CD4-positive, alpha-beta T cell (primary cell): Measurements from ENCODE around the gene MTF2. TPM values are rescaled to one million over a fixed set of nuclear protein-coding genes. Genes with fewer than 3 reads are reported as not detected.
"Not testable (repeated sequence)": the region's sequence is repeated elsewhere in the genome, so short reads cannot be mapped to it uniquely, and the experiment has no call there.

Source experiments
- ATAC-seq: fragments of 200-7000 bp; cut with Tn5 transposase; one replicate; pipeline ENCODE4 v1.10.0; 2022; ENCODE audit warnings: mild to moderate bottlenecking; ENCODE audit not compliant: poor library complexity
- CTCF ChIA-PET: fragments of 350-600 bp; sonication (Branson Sonifier 250); formaldehyde crosslinking; loops from one replicate; lab custom pipeline; 2021; ENCODE audit warnings: antibody characterized with exemption, inconsistent platforms; lab: Charles Lee
- POLR2A ChIA-PET: fragments of 350-600 bp; sonication (Branson Sonifier 250); formaldehyde crosslinking; loops from one replicate; lab custom pipeline; 2021; ENCODE audit warnings: antibody characterized with exemption, inconsistent platforms; lab: Charles Lee
- DNase-seq, 14 experiments: peaks; one replicate each; pipeline ENCODE4 v3.0.0-alpha.2; 2013 to 2020; ENCODE audit warnings: mixed read lengths in 2 of 14
- H3K27ac ChIP-seq, 2 donors: one replicate each; pipeline versions ENCODE4 v1.5.1 to v1.7.0; 2013; ENCODE audit warnings: low read length in 2 of 2, low read depth in 1 of 2, mild to moderate bottlenecking in 1 of 2
- H3K27me3 ChIP-seq, 2 experiments: 1 replicate in 1 of 2; 2 replicates in 1 of 2; pipeline versions ENCODE4 v1.6.1 to v1.7.0; 2013; ENCODE audit warnings: low read length in 2 of 2, control low read depth in 1 of 2, mild to moderate bottlenecking in 1 of 2, moderate library complexity in 1 of 2; ENCODE audit not compliant: insufficient read depth in 2 of 2, control insufficient read depth in 1 of 2
- H3K36me3 ChIP-seq: one replicate; pipeline ENCODE4 v1.6.1; 2013; ENCODE audit warnings: low read length, control low read depth; ENCODE audit not compliant: insufficient read depth
- H3K4me1 ChIP-seq: one replicate; pipeline ENCODE4 v1.6.1; 2013; ENCODE audit warnings: low read length, control low read depth; ENCODE audit not compliant: insufficient read depth
- H3K4me3 ChIP-seq: one replicate; pipeline ENCODE4 v1.5.1; 2013; ENCODE audit warnings: mild to moderate bottlenecking, low read length, moderate library complexity
- H3K9me3 ChIP-seq, 2 experiments: 1 replicate in 1 of 2; 2 replicates in 1 of 2; pipeline versions ENCODE4 v1.6.1 to v1.7.0; 2013; ENCODE audit warnings: low read length in 2 of 2, mild to moderate bottlenecking in 2 of 2, control low read depth in 1 of 2, moderate library complexity in 1 of 2; ENCODE audit not compliant: control insufficient read depth in 1 of 2, insufficient read depth in 1 of 2
- H3K27ac Mint-ChIP-seq: one replicate; pipeline ENCODE4 v1.8.0; 2020; ENCODE audit warnings: mixed read lengths
- H3K27me3 Mint-ChIP-seq: one replicate; pipeline ENCODE4 v1.8.0; 2021; ENCODE audit warnings: mixed read lengths
- H3K36me3 Mint-ChIP-seq: one replicate; pipeline ENCODE4 v1.8.0; 2021; ENCODE audit warnings: low read depth, mixed read lengths
- H3K4me1 Mint-ChIP-seq: one replicate; pipeline ENCODE4 v1.8.0; 2021; ENCODE audit warnings: low read depth, mixed read lengths
- H3K4me3 Mint-ChIP-seq: one replicate; pipeline ENCODE4 v1.8.0; 2020; ENCODE audit warnings: mild to moderate bottlenecking, mixed read lengths
- H3K9me3 Mint-ChIP-seq: one replicate; pipeline ENCODE4 v1.8.0; 2020; ENCODE audit warnings: mixed read lengths
- intact Hi-C, 2 experiments: fragments of 100-400 bp; cut with DNase I in 1 of 2; cut with micrococcal nuclease in 1 of 2; formaldehyde crosslinking; loops; one replicate each; pipeline versions ENCODE4 v1.15.1 to v1.9.0; 2023 to 2025; cut with DNase I, micrococcal nuclease
- polyA plus RNA-seq, 2 donors: library from polyadenylated mRNA; unstranded; fragments of 120-200 nt; gene quantifications; one replicate each; pipeline ENCODE4 v1.2.1, GENCODE V29; 2013
- total RNA-seq, 174 experiments: library from RNA in 2 of 174; stranded (reverse) in 2 of 174; gene quantifications; one replicate each; pipeline ENCODE4 v1.2.3 and lab custom pipeline; 2021 to 2026
- TF ChIP-seq, protein P1 (sequence below): fragments of 200-600 bp; IDR thresholded peaks from one replicate; pipeline ENCODE4 v1.8.0; 2022; ENCODE audit warnings: antibody characterized with exemption, mild to moderate bottlenecking

The MTF2 gene
- total RNA-seq (10 to 100 TPM; 37.9 to 39.3 TPM), total RNA-seq (lab: John Stamatoyannopoulos, UW) (47.4 to 105 (median 73.3) reads per million in 172 experiments)
- 26.1 TPM for polyA plus RNA-seq (2013, experiment 1 of 2)
- 32.3 TPM for polyA plus RNA-seq (2013, experiment 2 of 2)

DNA sequence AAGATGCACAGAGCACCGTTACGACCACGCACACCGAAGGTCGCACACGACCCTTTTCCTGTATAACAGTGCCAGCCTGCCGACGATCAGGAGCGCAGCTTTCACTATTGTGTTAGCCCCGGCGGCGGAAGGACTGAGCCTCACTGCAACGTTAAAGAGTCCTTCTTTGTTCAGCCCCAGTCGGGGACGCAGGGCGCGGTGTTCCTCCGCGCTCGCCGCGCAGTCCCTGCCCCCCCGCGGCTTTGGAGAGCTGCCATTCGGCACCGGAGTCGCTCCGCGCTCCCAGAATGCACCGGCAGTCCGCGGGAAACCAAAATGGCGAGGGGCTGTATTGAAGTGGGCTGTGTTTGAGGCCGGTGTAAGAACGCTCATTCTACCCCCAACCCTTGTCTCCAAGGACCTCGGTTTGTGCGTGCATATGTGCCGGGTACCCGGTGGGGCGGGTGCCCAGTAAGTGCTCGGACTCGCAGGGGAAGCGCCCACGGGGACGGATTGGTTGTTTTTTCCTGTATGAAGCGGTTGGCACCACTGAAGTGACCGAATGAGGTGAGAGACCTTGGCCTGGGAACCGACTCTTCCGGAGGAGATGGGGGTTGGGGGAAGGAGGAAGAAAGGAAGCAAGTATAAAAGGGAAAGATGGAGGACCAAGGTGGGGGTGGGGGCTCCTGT, at the start of gene MTF2:
TSS of gene MTF2 (plus strand) at position 298 of the 669 bp plus-strand sequence. CDS start at position 542, 244 bp downstream.
- no peaks in the 10 kb centered on the region for H3K9me3 ChIP-seq
- peaks cover 7% of the 10 kb centered on the region for H3K36me3 ChIP-seq
- Mint-ChIP-seq H3K4me3 (peak within 1 kb of the TSS; percentile 99), H3K36me3 (peaks cover 38% of the 10 kb centered on the region), H3K4me1 (peaks cover 61% of the 10 kb centered on the region), H3K27me3 (no peaks in the 10 kb centered on the region), H3K27ac (peak within 1 kb of the TSS; percentile 96), H3K9me3 (no peaks in the 10 kb centered on the region)
- ChIA-PET POLR2A (interaction anchor here (0.6 to 3.9 kb wide), 31 partner anchors 9 to 1886 kb away, joined by 3 to 42 read pairs (median 5); partner anchors contain the start of genes DIPK1A, DNTTIP2, DR1 and RPL5), CTCF (interaction anchor here (0.8 to 2.3 kb wide), 7 partner anchors 10 to 765 kb away, joined by 3 to 9 read pairs (median 4); partner anchors contain the start of gene RPL5)
- H3K4me3 ChIP-seq = peak within 1 kb of the TSS; percentile 86
- H3K4me1 ChIP-seq = peaks cover 17% of the 10 kb centered on the region
- intact Hi-C loops = loop anchor here (2.0 to 10.0 kb wide), 7 partner anchors 36 to 766 kb away; partner anchors contain the start of genes CCDC18 (in 2 of the 2), TMED5 (in 2 of the 2), DIPK1A (in 1 of the 2) and DR1 (in 1 of the 2)
- peak within 1 kb of the TSS; percentile 81 to 82 for H3K27ac ChIP-seq
- no peaks in the 10 kb centered on the region for H3K27me3 ChIP-seq
- DNase-seq = peak; percentile 87 to 96 (median 92)
- TF ChIP-seq, protein P1, sequence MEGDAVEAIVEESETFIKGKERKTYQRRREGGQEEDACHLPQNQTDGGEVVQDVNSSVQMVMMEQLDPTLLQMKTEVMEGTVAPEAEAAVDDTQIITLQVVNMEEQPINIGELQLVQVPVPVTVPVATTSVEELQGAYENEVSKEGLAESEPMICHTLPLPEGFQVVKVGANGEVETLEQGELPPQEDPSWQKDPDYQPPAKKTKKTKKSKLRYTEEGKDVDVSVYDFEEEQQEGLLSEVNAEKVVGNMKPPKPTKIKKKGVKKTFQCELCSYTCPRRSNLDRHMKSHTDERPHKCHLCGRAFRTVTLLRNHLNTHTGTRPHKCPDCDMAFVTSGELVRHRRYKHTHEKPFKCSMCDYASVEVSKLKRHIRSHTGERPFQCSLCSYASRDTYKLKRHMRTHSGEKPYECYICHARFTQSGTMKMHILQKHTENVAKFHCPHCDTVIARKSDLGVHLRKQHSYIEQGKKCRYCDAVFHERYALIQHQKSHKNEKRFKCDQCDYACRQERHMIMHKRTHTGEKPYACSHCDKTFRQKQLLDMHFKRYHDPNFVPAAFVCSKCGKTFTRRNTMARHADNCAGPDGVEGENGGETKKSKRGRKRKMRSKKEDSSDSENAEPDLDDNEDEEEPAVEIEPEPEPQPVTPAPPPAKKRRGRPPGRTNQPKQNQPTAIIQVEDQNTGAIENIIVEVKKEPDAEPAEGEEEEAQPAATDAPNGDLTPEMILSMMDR = no peak
- peak; percentile 85 for ATAC-seq

DNA sequence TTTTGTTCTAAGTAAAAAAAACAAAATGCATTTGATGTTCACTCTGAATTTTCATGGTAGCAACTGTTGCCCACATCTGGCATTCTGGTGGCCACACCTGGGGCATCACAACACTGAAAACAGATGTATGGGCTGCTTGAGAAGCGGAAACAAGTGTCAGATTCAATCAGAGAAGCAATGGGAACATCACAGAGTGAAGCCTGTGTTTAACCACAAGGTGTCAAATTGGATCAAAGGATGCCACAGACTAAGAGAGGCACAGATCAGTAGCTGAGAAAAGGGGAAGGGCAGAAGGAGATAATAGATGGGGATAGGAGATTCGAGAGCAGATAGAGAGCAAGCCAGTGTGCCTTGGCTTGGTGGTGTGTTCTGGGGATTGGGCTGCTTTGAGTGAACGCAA, 49.8 kb upstream of the MTF2 start:
- no peaks in the 10 kb centered on the region for H3K9me3 ChIP-seq
- H3K27ac Mint-ChIP-seq = peak overlapping the region; percentile 18
- no peaks in the 10 kb centered on the region for H3K27me3 ChIP-seq
- no peaks in the 10 kb centered on the region for H3K36me3 Mint-ChIP-seq
- peaks cover 18% of the 10 kb centered on the region for H3K4me1 ChIP-seq
- ATAC-seq = peak; percentile 92
- H3K27ac ChIP-seq = peak overlapping the region in 1 of 2 donors; percentile 32
- H3K4me3 ChIP-seq = no peak overlapping the region
- intact Hi-C loops = loop anchor here (1.0 to 10.0 kb wide), 3 partner anchors 13 to 785 kb away; partner anchors contain the start of gene MTF2 (in 1 of the 2)
- no peaks in the 10 kb centered on the region for H3K27me3 Mint-ChIP-seq
- no peaks in the 10 kb centered on the region for H3K9me3 Mint-ChIP-seq
- peak in 10 of 14 experiments; percentile 9 to 80 (median 36) for DNase-seq
- H3K4me3 Mint-ChIP-seq = peak overlapping the region; percentile 1
- TF ChIP-seq, protein P1 = no peak
- no peaks in the 10 kb centered on the region for H3K36me3 ChIP-seq
- H3K4me1 Mint-ChIP-seq = peaks cover 30% of the 10 kb centered on the region
- POLR2A ChIA-PET = interaction anchor here (0.7 to 2.1 kb wide), 5 partner anchors 13 to 817 kb away, joined by 3 to 11 read pairs (median 3); no protein-coding TSS in a partner anchor
- CTCF ChIA-PET = no interaction called here

GRCh38 chr1:93030191-93030590, 48.9 kb upstream of the MTF2 start:
- DNase-seq, H3K36me3 Mint-ChIP-seq, H3K36me3 ChIP-seq, H3K27me3 ChIP-seq, H3K4me3 ChIP-seq, CTCF ChIA-PET, H3K27me3 Mint-ChIP-seq, H3K27ac Mint-ChIP-seq, H3K27ac ChIP-seq, H3K9me3 ChIP-seq, H3K4me3 Mint-ChIP-seq, intact Hi-C loops, H3K9me3 Mint-ChIP-seq, ATAC-seq: not testable (repeated sequence)
- POLR2A ChIA-PET = interaction anchor here (0.6 to 2.1 kb wide), 4 partner anchors 12 to 173 kb away, joined by 3 to 11 read pairs (median 3); no protein-coding TSS in a partner anchor
- H3K4me1 ChIP-seq = peaks cover 18% of the 10 kb centered on the region
- peaks cover 30% of the 10 kb centered on the region for H3K4me1 Mint-ChIP-seq
